GM10847 (cell line): Measurements from ENCODE around the gene MAGEA8.

Experiments
- POLR2A ChIP-seq: IDR thresholded peaks from 2 replicates; pipeline ENCODE4 v1.6.1; 2011; ENCODE audit not compliant: insufficient read length; ENCODE audit errors: extremely low read depth

The MAGEA8 gene

GRCh38 chrX:149881081-149881711 is at the start of gene MAGEA8:
TSS of gene MAGEA8 (plus strand) at chrX:149881183. CDS start at chrX:149884273, 3,090 bp downstream.
- TF ChIP-seq POLR2A = no peak

- TF ChIP-seq POLR2A = no peak
Measured at GRCh38 chrX:149831473-149831872, 49.5 kb upstream of the MAGEA8 start.

- TF ChIP-seq POLR2A = no peak
Measured at GRCh38 chrX:149837167-149837566, 43.8 kb upstream of the MAGEA8 start.

- no peak for TF ChIP-seq POLR2A
Measured at GRCh38 chrX:149837639-149838038, 43.3 kb upstream of the MAGEA8 start.

- TF ChIP-seq POLR2A = no peak
Measured at GRCh38 chrX:149841929-149842328, 39.1 kb upstream of the MAGEA8 start.

GRCh38 chrX:149845385-149845784 is 35.6 kb upstream of the MAGEA8 start:
- no peak for TF ChIP-seq POLR2A

GRCh38 chrX:149846789-149847188 is 34.2 kb upstream of the MAGEA8 start:
- no peak for TF ChIP-seq POLR2A

GRCh38 chrX:149848855-149849254 is 32.1 kb upstream of the MAGEA8 start:
- TF ChIP-seq POLR2A = no peak

- no peak for TF ChIP-seq POLR2A
Measured at GRCh38 chrX:149849787-149850186, 31.2 kb upstream of the MAGEA8 start.

- no peak for TF ChIP-seq POLR2A
Measured at GRCh38 chrX:149851864-149852263, 29.1 kb upstream of the MAGEA8 start.

GRCh38 chrX:149853925-149854324 is 27.1 kb upstream of the MAGEA8 start:
- no peak for TF ChIP-seq POLR2A

GRCh38 chrX:149858592-149858991 is 22.4 kb upstream of the MAGEA8 start:
- TF ChIP-seq POLR2A = no peak

GRCh38 chrX:149860445-149860844 is 20.5 kb upstream of the MAGEA8 start:
- TF ChIP-seq POLR2A = no peak

- no peak for TF ChIP-seq POLR2A
Measured at GRCh38 chrX:149865390-149865789, 15.6 kb upstream of the MAGEA8 start.

- no peak for TF ChIP-seq POLR2A
Measured at GRCh38 chrX:149867488-149867887, 13.5 kb upstream of the MAGEA8 start.

- no peak for TF ChIP-seq POLR2A
Measured at GRCh38 chrX:149870840-149871239, 10.1 kb upstream of the MAGEA8 start.

GRCh38 chrX:149871433-149871832 is 9.6 kb upstream of the MAGEA8 start:
- TF ChIP-seq POLR2A = no peak

GRCh38 chrX:149871940-149872339 is 9.0 kb upstream of the MAGEA8 start:
- no peak for TF ChIP-seq POLR2A

- no peak for TF ChIP-seq POLR2A
Measured at GRCh38 chrX:149877157-149877556, 3.8 kb upstream of the MAGEA8 start.
